HepG2 (cell line): ENCODE data around the gene GINM1. TPM values are rescaled to one million over a fixed set of nuclear protein-coding genes. Genes with fewer than 3 reads are reported as not detected.

Experiments
- CBFB ChIP-seq: sonication (generic); formaldehyde crosslinking; IDR thresholded peaks from 2 replicates; pipeline ENCODE4 v1.4.0; 2020; ENCODE audit warnings: missing genetic modification reagents
- ELF3 ChIP-seq: IDR thresholded peaks from 2 replicates; pipeline ENCODE4 v1.6.1; 2016; ENCODE audit warnings: missing genetic modification reagents, missing compliant biosample characterization
- HNRNPLL ChIP-seq: fragments of 200-400 bp; formaldehyde crosslinking; IDR thresholded peaks from 2 replicates; pipeline ENCODE4 v1.6.1; 2017; ENCODE audit warnings: mild to moderate bottlenecking, low read depth, low read length; ENCODE audit not compliant: poor library complexity, severe bottlenecking
- KDM5A ChIP-seq: fragments of 200-600 bp; sonication (generic); IDR thresholded peaks from 2 replicates; pipeline ENCODE4 v1.7.0; 2018; ENCODE audit warnings: antibody characterized with exemption, mild to moderate bottlenecking, low read length, borderline replicate concordance
- MZF1 ChIP-seq: sonication (generic); formaldehyde crosslinking; IDR thresholded peaks from 2 replicates; pipeline ENCODE4 v1.8.1; 2023; ENCODE audit warnings: mild to moderate bottlenecking, missing genetic modification reagents, borderline replicate concordance
- RFX1 ChIP-seq: fragments of 450-650 bp; IDR thresholded peaks from 2 replicates; pipeline ENCODE4 v1.6.1; 2017
- RFXANK ChIP-seq: IDR thresholded peaks from 2 replicates; pipeline ENCODE4 v1.6.1; 2016
- RNF2 ChIP-seq: fragments of 450-650 bp; conservative IDR thresholded peaks from 2 replicates; pipeline ENCODE4 v1.6.1; 2016; ENCODE audit warnings: low read depth
- SMARCC2 ChIP-seq: fragments of 450-650 bp; IDR thresholded peaks from 2 replicates; pipeline ENCODE4 v1.6.1; 2017; ENCODE audit warnings: antibody characterized with exemption, mild to moderate bottlenecking
- TCF7 ChIP-seq: sonication (generic); IDR thresholded peaks from 2 replicates; pipeline ENCODE4 v1.6.1; 2016; ENCODE audit warnings: antibody characterized with exemption, low read depth
- TRAFD1 ChIP-seq: sonication (generic); formaldehyde crosslinking; IDR thresholded peaks from 2 replicates; pipeline ENCODE4 v1.5.1; 2020; ENCODE audit warnings: missing genetic modification reagents, mild to moderate bottlenecking, borderline replicate concordance
- ZBTB3 ChIP-seq: sonication (generic); formaldehyde crosslinking; IDR thresholded peaks from 2 replicates; pipeline ENCODE4 v1.4.0; 2020; ENCODE audit warnings: low read depth, mild to moderate bottlenecking, moderate library complexity, missing genetic modification reagents, borderline replicate concordance
- ZNF143 ChIP-seq: sonication (generic); formaldehyde crosslinking; IDR thresholded peaks from 2 replicates; pipeline ENCODE4 v1.4.0; 2020; ENCODE audit warnings: missing genetic modification reagents
- ZNF383 ChIP-seq: sonication (generic); formaldehyde crosslinking; IDR thresholded peaks from 2 replicates; pipeline ENCODE4 v1.4.0; 2020; ENCODE audit warnings: missing genetic modification reagents, mild to moderate bottlenecking, borderline replicate concordance
- ZNF609 ChIP-seq: sonication (generic); formaldehyde crosslinking; IDR thresholded peaks from 2 replicates; pipeline ENCODE4 v1.4.0; 2020; ENCODE audit warnings: mild to moderate bottlenecking, missing genetic modification reagents, borderline replicate concordance
- ZNF709 ChIP-seq: sonication (generic); formaldehyde crosslinking; IDR thresholded peaks from 2 replicates; pipeline ENCODE4 v1.5.0; 2020; ENCODE audit warnings: mild to moderate bottlenecking, missing genetic modification reagents
- ZNF790 ChIP-seq: sonication (generic); formaldehyde crosslinking; IDR thresholded peaks from 2 replicates; pipeline ENCODE4 v1.8.0; 2022; ENCODE audit warnings: missing genetic modification reagents, mild to moderate bottlenecking, borderline replicate concordance
- ZSCAN29 ChIP-seq: sonication (generic); formaldehyde crosslinking; conservative IDR thresholded peaks from 2 replicates; pipeline ENCODE4 v1.4.0; 2020; ENCODE audit warnings: mild to moderate bottlenecking, missing genetic modification reagents
- polyA plus RNA-seq, 8 experiments: library from polyadenylated mRNA; depleted of rRNA in 3 of 8; stranded (reverse) in 7 of 8; unstranded in 1 of 8; fragments of >200 nt; fragmentation: Illumina TruSeq in 4 of 8; extraction: Trizol in 4 of 8; gene quantifications; 2 replicates each; pipeline versions ENCODE4 v1.2.1 to v1.2.3, GENCODE V29; 2011 to 2016; ENCODE audit warnings: low read depth in 4 of 8, missing spikeins in 1 of 8, mixed read lengths in 1 of 8; ENCODE audit not compliant: insufficient read depth in 1 of 8
- total RNA-seq, 5 experiments: library from RNA; depleted of rRNA; stranded (reverse); fragments of >200 nt; fragmentation: Illumina TruSeq; extraction: Trizol; gene quantifications; 2 replicates each; pipeline ENCODE4 v1.2.3, GENCODE V29; 2016; ENCODE audit warnings: low read depth in 1 of 5
- TF ChIP-seq, protein P1 (sequence below): sonication (generic); formaldehyde crosslinking; IDR thresholded peaks from 2 replicates; pipeline ENCODE4 v1.8.0; 2022; ENCODE audit warnings: missing genetic modification reagents, low read depth, mild to moderate bottlenecking, borderline replicate concordance

GINM1 gene
- total and polyA plus RNA-seq, 2 of the 13 experiments (the other 11 are each of a cell fraction or from before 2014, with no cell fraction given) = 19.4 to 27.5 TPM

GRCh38 chr6:149545754-149546471 lies 20.3 kb upstream of the GINM1 start, which contains the start of gene PPIL4 (continued):
- TF ChIP-seq ZNF609 (CRISPR knock-in tag) (no peak), CBFB (CRISPR knock-in tag) (peak; percentile 95), RFXANK (0 out of 2 replicates have a peak, but pooled peaks have one; percentile 52), KDM5A (peak; percentile 99), ZNF709 (0 out of 2 replicates have a peak, but pooled peaks have one; percentile 23), ZNF383 (CRISPR knock-in tag) (peak; percentile 87; the same call in 1 of the 2 replicates), ELF3 (CRISPR knock-in tag) (peak; percentile 78), RFX1 (no peak), MZF1 (CRISPR knock-in tag) (0 out of 2 replicates have a peak, but pooled peaks have one; percentile 5), TCF7 (0 out of 2 replicates have a peak, but pooled peaks have one; percentile 8), HNRNPLL (peak; percentile 87), TRAFD1 (CRISPR knock-in tag) (peak; percentile 19; the same call in 1 of the 2 replicates), SMARCC2 (peak; percentile 47; the same call in 1 of the 2 replicates), ZSCAN29 (no peak), ZNF143 (CRISPR knock-in tag) (peak; percentile 62), ZNF790 (CRISPR knock-in tag) (0 out of 2 replicates have a peak, but pooled peaks have one; percentile 14), RNF2 (0 out of 2 replicates have a peak, but pooled peaks have one; percentile 54), ZBTB3 (CRISPR knock-in tag) (peak; percentile 73; the same call in 1 of the 2 replicates)
- TF ChIP-seq, protein P1, sequence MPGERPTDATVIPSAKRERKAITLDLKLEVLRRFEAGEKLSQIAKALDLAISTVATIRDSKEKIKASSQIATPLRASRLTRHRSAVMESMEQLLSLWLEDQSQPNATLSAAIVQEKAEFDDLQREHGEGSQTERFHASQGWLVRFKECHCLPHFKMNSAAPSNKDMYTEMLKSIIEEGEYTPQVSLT (CRISPR knock-in tag) = no peak
